GM06990 (cell line): ENCODE data around the gene TEX9.

Experiments used
- DNase-seq: peaks from one replicate; pipeline ENCODE4 v3.0.0-alpha.2; 2011; ENCODE audit not compliant: insufficient read length; ENCODE audit errors: extremely low read depth
- H3K27me3 ChIP-seq: replicated peaks from 2 replicates; pipeline ENCODE4 v1.6.0; 2011; ENCODE audit warnings: low read length; ENCODE audit not compliant: control insufficient read depth, insufficient read depth
- H3K36me3 ChIP-seq: 2 replicates; pipeline ENCODE4 v1.5.1; 2011; ENCODE audit warnings: low read length; ENCODE audit not compliant: control insufficient read depth, insufficient read depth
- H3K4me3 ChIP-seq: replicated peaks from 2 replicates; pipeline ENCODE4 v1.5.1; 2011; ENCODE audit warnings: low read depth, mild to moderate bottlenecking, control low read depth, low read length
- TF ChIP-seq, protein P1 (sequence below): IDR thresholded peaks from 2 replicates; pipeline ENCODE4 v1.5.1; 2011; ENCODE audit warnings: low read length, control low read depth, mild to moderate bottlenecking, inconsistent platforms; ENCODE audit not compliant: insufficient read depth, poor library complexity, severe bottlenecking

Gene TEX9

DNA sequence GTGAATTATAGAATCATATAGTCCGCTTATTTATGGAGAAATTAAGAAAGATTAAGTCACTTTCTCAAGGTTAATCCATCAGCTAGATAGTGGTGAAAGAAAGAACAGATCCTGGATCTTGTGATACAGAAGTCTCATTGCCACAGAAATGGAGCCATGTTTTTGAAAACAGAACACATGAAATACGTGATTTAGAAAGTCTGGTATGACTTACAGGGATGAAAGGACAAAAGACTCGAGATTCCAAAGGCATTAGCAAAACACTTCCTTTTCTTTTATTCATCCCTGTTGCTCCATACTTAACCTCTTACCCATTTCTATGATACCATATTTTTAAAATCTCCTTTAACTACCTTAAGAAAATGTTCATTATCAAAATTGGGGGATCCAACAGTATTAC lies 40.0 kb upstream of the TEX9 start:
- no peak overlapping the region for H3K4me3 ChIP-seq
- no peaks in the 10 kb centered on the region for H3K36me3 ChIP-seq
- no peak for DNase-seq
- H3K27me3 ChIP-seq, result no peaks in the 10 kb centered on the region
- TF ChIP-seq, protein P1, sequence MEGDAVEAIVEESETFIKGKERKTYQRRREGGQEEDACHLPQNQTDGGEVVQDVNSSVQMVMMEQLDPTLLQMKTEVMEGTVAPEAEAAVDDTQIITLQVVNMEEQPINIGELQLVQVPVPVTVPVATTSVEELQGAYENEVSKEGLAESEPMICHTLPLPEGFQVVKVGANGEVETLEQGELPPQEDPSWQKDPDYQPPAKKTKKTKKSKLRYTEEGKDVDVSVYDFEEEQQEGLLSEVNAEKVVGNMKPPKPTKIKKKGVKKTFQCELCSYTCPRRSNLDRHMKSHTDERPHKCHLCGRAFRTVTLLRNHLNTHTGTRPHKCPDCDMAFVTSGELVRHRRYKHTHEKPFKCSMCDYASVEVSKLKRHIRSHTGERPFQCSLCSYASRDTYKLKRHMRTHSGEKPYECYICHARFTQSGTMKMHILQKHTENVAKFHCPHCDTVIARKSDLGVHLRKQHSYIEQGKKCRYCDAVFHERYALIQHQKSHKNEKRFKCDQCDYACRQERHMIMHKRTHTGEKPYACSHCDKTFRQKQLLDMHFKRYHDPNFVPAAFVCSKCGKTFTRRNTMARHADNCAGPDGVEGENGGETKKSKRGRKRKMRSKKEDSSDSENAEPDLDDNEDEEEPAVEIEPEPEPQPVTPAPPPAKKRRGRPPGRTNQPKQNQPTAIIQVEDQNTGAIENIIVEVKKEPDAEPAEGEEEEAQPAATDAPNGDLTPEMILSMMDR, result no peak

DNA sequence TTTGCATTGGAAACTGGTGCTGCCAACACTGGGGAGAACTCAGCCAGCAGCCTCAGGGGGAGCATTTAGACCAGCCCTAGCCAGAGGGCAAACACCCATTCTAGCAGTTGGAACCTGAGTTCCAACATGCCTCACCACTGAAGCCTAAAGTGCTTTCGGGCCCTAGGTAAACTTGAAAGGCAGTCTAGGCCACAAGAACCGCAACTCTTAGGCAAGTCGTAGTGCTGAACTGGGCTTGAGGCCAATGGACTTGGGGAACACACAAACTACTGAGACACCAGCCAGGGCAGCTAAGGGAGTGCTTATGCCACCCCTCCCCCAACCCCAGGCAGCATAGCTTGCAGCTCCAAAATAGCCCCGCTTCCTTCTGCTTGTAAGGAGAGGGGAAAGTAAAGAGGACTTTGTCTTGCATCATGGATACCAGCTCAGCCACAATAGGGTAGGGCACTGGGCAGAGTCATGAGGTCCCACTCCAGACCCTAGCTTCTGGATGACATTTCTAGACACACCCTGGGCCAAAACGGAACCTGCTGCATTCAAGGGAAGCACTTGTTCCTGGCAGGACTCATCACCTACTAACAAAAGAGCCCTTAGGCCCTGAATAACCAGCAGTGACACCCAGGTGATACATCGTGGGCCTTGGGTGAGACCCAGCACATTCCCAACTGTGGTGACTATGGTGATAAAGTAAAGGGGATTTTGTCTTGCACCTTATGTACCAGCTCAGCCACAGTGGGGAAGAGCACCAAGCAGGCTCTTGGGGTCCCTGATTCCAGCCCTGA lies 37.3 kb upstream of the TEX9 start:
- TF ChIP-seq, protein P1, result no peak
- H3K27me3 ChIP-seq, result no peaks in the 10 kb centered on the region
- no peaks in the 10 kb centered on the region for H3K36me3 ChIP-seq
- no peak for DNase-seq
- no peak overlapping the region for H3K4me3 ChIP-seq

DNA sequence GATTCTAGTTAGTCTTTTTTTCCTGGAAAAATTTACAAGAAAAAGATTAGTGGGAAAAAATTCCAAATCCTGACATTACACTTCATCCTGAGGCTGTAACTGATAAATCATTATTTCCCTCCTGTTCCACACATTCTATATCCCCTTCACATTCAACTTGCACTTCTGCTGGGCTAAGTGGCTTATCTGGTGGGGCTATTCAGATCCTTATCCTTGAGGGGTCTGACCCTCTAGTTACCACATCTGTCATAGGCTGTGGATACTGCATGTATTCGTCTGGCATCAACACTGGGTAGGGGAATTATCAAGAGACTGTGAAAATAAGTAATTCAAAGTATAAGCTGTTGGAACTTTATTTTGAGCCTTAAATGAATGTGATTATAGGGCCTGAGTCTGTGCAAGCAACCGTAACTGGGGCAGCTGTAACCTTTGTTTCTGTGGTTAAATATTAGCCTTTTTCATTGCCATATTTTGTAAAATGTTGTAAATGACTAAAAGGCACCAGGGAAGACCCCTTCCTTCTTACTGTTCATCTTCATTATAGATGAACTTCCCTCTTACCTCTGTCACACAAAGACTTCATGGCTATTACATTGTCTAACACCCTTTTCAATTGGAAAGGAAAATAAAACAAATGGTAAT lies 28.0 kb upstream of the TEX9 start:
- Histone ChIP-seq H3K27me3 (no peaks in the 10 kb centered on the region), H3K4me3 (no peak overlapping the region), H3K36me3 (no peaks in the 10 kb centered on the region)
- DNase-seq, result no peak
- TF ChIP-seq, protein P1, result no peak

DNA sequence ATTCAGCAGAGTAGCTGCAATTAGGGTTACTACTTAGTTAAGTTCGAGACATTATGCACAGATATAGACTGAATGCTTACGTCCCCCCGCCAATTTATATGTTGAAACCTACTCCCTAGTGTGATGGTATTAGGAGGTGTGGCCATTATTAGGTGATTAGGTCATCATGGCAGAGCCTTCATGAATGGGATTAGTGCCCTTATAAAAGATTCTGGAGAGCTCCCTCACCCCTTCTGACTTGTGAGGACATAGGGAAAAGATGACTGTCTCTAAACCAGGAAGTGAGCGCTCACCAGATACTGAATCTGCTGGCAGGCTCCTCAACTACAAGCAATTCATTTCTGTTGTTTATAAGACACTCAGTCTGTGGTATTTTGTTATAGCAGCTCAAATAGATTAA lies 25.6 kb upstream of the TEX9 start:
- DNase-seq, result no peak
- no peaks in the 10 kb centered on the region for H3K27me3 ChIP-seq
- no peaks in the 10 kb centered on the region for H3K36me3 ChIP-seq
- TF ChIP-seq, protein P1, result no peak
- H3K4me3 ChIP-seq, result no peak overlapping the region

DNA sequence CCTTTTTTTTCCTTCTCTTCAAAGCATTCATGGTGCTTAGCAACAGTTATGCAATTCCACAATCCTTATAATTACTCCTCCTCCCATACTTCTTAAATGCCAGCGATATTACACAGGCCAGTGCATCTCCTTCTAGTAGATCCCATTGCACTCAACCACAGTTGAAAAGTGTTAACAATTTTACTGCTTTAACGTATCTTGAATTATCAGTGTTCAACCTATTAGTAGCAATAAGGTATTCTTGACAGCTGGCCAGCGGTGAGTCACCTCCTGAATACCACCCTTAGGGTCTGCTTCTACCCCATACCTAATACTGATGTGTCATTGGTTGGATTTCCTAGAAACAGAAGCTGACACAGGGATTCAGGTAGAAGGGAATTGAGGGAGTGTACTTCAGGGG lies 24.0 kb upstream of the TEX9 start:
- no peaks in the 10 kb centered on the region for H3K36me3 ChIP-seq
- H3K4me3 ChIP-seq, result no peak overlapping the region
- no peaks in the 10 kb centered on the region for H3K27me3 ChIP-seq
- TF ChIP-seq, protein P1, result no peak
- DNase-seq, result no peak
